ENCODE data around the gene ASIC4.

ASIC4 gene

GRCh38 chr2:219493086-219493485 lies 21.2 kb upstream of the ASIC4 start:
- H3K4me3 ChIP-seq (ENCODE audit: low read depth, low read length), result no peak overlapping the region
- TF ChIP-seq POLR2A (IDR thresholded peaks at IDR 0.05; ENCODE audit: extremely low read depth, insufficient read length) (no peak), MAX (IDR thresholded peaks at IDR 0.05; ENCODE audit: low read depth, low read length) (no peak), CTCF (IDR thresholded peaks at IDR 0.05; ENCODE audit: low read depth, low read length) (no peak), MYC (IDR thresholded peaks at IDR 0.05; ENCODE audit: low read depth, low read length) (no peak)
- DNase-seq (ENCODE audit: low read depth), result no peak

GRCh38 chr2:219494952-219495530 lies 19.2 kb upstream of the ASIC4 start:
- no peak for TF ChIP-seq CTCF (IDR thresholded peaks at IDR 0.05; ENCODE audit: low read depth, low read length)
- TF ChIP-seq MYC (IDR thresholded peaks at IDR 0.05; ENCODE audit: low read depth, low read length), result no peak
- TF ChIP-seq POLR2A (IDR thresholded peaks at IDR 0.05; ENCODE audit: extremely low read depth, insufficient read length), result no peak
- no peak for TF ChIP-seq MAX (IDR thresholded peaks at IDR 0.05; ENCODE audit: low read depth, low read length)
- no peak for DNase-seq (ENCODE audit: low read depth)
- no peak overlapping the region for H3K4me3 ChIP-seq (ENCODE audit: low read depth, low read length)

- no peak overlapping the region for H3K4me3 ChIP-seq (ENCODE audit: low read depth, low read length)
- DNase-seq (ENCODE audit: low read depth), result peak; percentile 82
- TF ChIP-seq POLR2A (IDR thresholded peaks at IDR 0.05; ENCODE audit: extremely low read depth, insufficient read length), result no peak
- TF ChIP-seq MAX (IDR thresholded peaks at IDR 0.05; ENCODE audit: low read depth, low read length), result peak; percentile 94
- TF ChIP-seq CTCF (IDR thresholded peaks at IDR 0.05; ENCODE audit: low read depth, low read length), result peak; percentile 89
- TF ChIP-seq MYC (IDR thresholded peaks at IDR 0.05; ENCODE audit: low read depth, low read length), result no peak
These were observed 18.7 kb upstream of the ASIC4 start for GRCh38 chr2:219495531-219496122.

- H3K4me3 ChIP-seq (ENCODE audit: low read depth, low read length), result no peak overlapping the region
- TF ChIP-seq MAX (IDR thresholded peaks at IDR 0.05; ENCODE audit: low read depth, low read length), result no peak
- TF ChIP-seq MYC (IDR thresholded peaks at IDR 0.05; ENCODE audit: low read depth, low read length), result no peak
- TF ChIP-seq POLR2A (IDR thresholded peaks at IDR 0.05; ENCODE audit: extremely low read depth, insufficient read length), result no peak
- TF ChIP-seq CTCF (IDR thresholded peaks at IDR 0.05; ENCODE audit: low read depth, low read length), result no peak
These were observed 17.9 kb upstream of the ASIC4 start for GRCh38 chr2:219496247-219496824.

GRCh38 chr2:219496825-219497494 lies 17.3 kb upstream of the ASIC4 start:
- TF ChIP-seq POLR2A (IDR thresholded peaks at IDR 0.05; ENCODE audit: extremely low read depth, insufficient read length) (no peak), MYC (IDR thresholded peaks at IDR 0.05; ENCODE audit: low read depth, low read length) (no peak), MAX (IDR thresholded peaks at IDR 0.05; ENCODE audit: low read depth, low read length) (no peak), CTCF (IDR thresholded peaks at IDR 0.05; ENCODE audit: low read depth, low read length) (no peak)
- H3K4me3 ChIP-seq (ENCODE audit: low read depth, low read length), result no peak overlapping the region
- DNase-seq (ENCODE audit: low read depth), result no peak

More at GRCh38 chr2:219496247-219496824, 17.9 kb upstream of the ASIC4 start:
- no peak for DNase-seq (ENCODE audit: low read depth)
